HG02970 (cell line): ENCODE results near the gene PIGZ.

Experiments used
- ATAC-seq: cut with Tn5 transposase; IDR thresholded peaks from one replicate; pipeline ENCODE4 v1.9.1; 2021; ENCODE audit warnings: mild to moderate bottlenecking, moderate library complexity, moderate number of reproducible peaks; ENCODE audit not compliant: unreplicated experiment, low FRiP score

The PIGZ gene

GRCh38 chr3:196985298-196985697 lies 16.7 kb upstream of the PIGZ start:
- ATAC-seq = no peak

- ATAC-seq = no peak
Observed at GRCh38 chr3:196983186-196983585, 14.6 kb upstream of the PIGZ start.

- no peak for ATAC-seq
Observed at GRCh38 chr3:196981657-196982056, 13.0 kb upstream of the PIGZ start.

DNA sequence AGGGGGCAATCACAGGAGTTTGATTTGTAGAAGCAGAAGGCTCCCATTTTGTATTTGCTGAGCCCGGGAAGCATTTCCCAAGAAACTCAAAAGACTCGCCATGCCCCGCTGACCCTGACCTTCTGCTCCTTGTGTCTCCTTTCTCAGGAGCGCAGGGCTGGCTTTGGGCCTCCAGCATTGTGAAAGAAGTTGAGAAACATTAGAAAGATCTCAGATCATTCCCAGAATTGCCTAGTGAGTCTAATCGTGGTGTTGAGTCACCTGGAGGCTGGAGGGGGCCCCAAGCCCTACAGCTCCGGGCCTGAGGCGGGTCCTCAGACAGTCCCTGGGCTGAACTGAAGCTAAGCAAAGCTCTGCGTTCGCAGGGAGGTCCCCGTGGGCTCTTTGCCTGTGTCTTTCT lies 10.9 kb upstream of the PIGZ start:
- ATAC-seq = no peak

DNA sequence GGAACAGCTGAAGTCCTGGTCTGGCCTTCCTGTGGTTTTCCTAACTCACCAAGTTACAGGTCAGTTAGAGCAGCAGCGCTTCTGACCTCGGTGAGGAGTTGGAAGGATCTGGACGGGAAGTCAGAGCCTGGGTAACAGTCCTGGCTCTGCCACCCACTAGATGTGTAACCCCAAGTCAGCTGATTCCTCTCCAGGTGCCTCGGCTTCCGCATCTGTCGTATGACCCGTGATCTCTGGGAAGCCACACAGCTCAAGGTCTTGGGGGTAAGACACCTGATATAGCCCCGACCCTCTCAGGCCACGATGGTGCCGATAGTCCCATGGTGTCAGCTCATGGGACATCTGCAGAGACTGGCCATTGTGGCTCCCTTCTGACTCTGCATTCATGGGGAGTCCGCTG lies 8.3 kb upstream of the PIGZ start:
- no peak for ATAC-seq

GRCh38 chr3:196975349-196975748 lies 6.7 kb upstream of the PIGZ start:
- ATAC-seq = no peak

DNA sequence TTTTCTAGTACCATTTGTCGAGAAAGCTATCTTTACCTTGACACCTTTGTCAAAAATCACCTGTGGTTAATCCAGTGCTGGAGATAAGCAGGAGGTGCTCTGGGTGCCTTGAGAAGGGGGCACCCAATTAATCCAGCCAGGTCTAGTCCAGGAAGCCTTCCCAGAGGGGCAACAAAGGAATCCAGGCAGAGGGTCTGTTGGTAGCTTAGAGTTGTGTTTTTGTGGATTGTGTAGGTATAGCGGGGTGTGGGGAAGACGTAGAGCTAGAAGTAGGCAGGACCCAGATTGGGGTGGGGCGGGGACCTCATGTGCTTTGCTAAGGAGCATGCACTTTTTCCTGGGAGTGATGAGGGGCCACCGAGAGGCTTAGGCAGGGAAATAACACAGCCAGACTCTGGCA lies 6.0 kb upstream of the PIGZ start:
- no peak for ATAC-seq

DNA sequence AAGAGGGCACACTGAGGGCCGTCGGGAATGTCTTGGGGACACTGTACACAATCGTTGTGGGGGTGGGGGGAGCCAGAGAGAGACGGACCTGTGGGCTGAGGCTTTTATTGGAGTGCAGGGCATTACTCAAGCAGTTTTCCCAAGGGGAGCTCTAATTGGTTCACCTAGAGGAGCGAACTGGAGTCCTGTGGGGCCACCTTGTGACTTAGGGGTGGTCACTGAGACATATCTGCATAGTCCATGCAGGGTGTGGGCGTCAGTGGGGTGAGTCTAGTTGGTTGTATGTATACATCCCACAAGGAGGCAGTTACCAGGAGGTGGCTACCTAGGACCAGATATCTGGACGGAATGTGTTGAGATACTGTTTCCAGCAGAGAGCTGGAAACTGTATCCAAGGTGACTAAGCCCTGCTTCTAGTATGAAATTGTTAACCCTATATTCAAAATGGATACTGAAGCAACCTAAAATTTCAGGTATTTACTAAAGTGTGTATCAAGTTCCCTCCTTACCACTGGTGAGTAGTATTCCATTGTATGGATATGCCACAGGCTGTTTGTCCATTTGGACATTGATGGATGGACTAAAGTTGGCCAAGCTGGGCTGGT lies 2.6 kb upstream of the PIGZ start:
- no peak for ATAC-seq

DNA sequence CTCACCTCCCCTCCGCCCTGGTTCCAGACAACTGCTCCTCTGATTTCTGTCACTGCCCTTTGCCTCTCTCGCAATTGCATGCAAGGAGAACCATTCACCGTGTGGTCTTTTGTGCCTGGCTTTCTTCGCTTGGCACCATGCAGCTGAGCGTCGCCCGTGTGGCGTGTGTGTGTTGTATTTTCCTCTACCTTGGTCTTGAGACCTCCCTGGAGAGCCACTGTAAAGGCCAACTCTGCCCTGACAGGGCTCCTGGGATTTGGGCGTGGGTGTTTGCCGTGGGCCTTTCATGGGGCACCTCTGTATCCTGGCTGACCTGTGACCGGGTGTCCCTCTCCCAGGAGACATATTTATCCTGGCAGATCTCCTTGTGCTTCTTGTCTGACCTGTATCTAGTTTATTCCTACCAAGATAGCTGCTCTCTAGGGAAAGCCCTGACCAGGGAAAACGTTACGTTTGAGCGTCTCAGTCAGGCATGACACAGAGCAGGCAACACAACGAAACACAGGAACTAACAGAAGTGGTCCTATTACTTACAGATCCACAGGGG lies 2.0 kb upstream of the PIGZ start:
- no peak for ATAC-seq

- peak; percentile 58 for ATAC-seq
Observed at GRCh38 chr3:196969660-196970546, 1.3 kb upstream of the PIGZ start.

DNA sequence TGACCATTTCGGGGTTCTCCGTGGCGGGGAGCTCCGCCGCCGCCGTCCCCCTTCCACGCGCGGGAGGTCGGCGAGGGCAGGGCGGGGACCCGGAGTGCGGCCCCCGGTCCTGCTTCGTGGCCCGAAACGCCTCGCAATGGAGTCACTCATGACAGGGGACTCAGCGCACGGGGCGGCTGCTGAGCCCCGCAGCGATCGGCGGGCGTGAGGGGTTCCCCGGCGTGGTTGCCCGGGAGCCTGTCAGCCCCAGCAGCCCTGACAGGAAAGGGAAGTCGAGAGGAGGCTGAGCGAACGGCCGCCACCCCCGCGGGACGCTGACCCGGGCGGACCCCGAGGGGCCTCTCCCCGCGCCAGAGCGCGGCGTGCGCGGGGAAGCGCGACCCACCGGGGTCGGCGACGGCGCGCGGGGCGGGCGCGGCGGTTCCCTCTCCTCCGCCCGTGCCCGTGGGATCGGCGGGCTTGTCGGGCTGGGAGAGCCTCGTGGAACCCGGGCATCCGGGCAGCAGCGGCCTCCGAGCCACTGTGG lies 564 bp upstream of the PIGZ start:
- peak; percentile 40 for ATAC-seq

DNA sequence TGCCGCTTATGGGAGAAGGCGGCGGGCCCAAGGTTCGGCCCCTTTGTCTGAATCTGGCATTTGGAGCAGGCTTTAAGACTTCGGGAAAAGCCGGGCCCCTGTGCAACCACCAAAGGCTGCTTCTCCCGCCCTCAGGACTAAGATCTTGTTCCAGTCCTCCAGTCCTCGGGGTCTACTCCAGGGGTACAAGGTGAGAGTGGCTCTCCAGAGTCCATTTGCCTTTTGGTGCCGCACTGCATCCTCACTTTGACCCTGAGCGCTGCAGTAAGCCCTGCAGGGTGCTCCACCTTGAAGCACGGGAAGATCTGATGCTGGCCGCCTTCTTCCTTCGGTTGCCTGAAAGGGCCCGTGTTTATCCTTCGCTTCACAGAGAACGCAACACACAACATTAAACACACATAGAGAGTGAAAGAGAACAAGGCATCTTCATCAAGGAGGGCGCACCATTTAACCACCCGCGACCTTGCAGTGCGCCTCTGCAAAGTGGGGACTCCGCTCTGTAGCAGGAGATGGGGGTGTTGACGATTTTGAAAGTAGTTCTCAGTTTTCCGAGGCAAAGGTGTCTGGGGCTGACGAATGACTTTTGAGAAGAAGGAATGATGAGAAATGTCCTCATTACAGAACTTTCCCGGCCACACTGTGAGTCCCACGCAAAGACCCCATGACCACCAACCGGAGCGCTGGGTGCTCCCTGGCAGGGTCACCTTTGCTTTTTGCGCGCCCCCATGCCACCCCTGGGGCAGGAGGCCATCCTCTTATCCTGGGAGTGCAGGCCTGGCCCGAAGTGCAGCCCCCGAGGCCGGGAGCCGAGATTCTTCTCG lies 1.0 kb downstream of the PIGZ start:
- ATAC-seq = no peak

DNA sequence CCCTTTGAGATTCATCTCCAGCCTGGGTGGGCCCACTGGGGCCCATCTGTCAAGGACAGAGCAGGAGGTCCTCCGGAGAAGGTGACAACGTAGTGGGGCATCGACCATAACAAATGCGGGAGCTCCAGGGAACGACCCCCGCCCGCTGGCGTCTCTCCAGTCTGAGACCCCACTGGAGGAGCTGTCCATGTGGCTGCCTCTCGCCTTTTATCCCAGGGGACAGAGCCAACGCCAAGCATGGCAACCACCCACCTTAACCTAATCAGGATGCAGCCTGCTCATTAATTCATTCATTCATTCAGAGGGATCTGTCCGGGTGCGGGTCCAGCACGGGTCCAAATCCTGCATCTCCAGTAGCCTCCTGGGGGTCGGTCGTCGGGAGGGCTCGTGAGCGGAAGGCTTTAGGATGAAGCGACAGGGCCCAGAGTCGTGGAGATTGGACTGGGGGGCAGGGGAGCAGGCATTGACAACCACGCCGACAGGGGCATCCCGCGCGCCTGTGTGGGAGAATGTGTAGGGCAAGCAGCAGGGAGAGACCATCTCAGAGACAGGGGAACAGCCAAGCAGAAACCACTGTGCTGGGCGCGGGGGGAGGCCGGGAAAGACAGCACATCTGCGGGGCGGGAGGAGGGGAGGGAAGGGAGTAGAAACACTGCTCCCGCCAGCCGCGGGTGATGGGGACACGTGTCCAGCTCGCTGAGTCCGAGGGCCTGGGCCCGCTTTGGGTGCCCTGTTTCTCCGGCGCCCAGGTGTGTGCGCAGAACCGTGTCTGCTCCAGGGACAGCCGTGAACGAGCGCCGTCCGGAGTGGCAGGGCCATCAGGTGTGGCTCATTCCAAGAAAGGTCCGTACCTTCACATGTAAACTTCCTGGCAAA lies 1.9 kb downstream of the PIGZ start:
- no peak for ATAC-seq

DNA sequence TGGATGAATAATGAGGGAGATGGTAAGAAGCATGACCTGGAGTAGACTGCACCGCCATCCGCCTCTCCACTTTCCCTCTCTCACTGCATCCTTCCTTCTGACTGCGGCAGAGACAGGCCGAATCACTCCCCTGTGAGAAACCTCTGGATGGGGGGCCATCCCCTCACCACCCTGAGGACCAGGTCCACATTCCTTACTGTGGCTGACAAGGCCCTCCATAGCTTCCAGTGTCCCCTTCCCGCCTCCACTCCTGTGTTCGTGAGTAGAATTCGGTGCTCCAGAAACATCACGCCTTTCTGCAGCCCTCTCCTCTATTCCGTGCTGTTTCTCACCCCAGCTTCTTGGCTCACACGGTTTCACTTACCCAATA lies 2.8 kb downstream of the PIGZ start:
- no peak for ATAC-seq

- ATAC-seq = no peak
Observed at GRCh38 chr3:196965112-196965803, 3.4 kb downstream of the PIGZ start.

DNA sequence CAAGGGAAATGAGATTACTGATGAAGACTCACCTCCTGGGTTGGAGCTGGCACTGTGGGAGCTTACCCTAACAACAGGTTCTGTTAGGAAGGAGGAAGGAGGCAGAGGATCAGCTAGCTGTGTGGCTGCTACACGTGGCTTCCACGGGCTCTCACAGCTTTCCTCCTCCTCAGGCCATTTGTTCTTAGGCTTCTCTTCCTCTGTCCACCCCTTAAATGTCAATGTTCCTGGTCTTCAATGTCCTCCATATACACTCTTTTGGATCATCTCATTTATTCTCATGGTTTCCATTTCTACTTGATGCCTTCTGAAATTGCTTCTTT lies 5.0 kb downstream of the PIGZ start:
- ATAC-seq = no peak

DNA sequence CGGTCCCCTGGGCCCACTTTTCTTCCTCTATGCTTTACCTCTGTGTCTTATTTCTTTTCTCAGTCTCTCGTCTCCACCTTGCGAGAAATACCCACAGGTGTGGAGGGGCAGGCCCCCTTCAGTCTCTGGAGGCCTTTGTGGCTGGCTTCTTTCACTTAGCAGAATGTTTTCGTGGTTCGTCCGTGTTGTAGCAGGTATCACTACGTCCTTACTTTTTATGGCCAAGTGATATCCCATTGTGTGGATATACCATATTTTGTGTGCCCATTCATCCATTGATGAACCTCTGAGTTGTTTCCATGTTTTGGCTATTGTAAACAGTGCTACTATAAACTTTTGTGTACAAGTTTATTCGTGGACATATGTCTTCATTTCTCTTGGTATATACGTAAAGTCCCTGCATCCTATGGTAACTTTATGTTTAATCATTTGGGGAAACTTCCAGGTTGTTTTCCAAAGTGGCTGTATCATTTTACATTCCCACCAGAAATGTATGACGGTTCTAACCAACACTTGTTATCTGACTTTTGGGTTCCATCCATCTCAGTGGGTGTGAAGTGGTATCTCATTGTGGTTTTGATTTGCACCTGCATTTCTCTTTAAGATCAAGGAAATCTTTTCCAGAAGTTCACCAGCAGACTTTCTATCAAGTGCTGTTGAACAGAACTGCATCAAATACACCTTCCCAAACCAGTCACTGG lies 5.6 kb downstream of the PIGZ start:
- no peak for ATAC-seq

GRCh38 chr3:196962108-196962929 lies 6.3 kb downstream of the PIGZ start:
- no peak for ATAC-seq
